Measurements from ENCODE around the gene SH3BP2.
"Not testable (repeated sequence)": the region's sequence is repeated elsewhere in the genome, so short reads cannot be mapped to it uniquely, and the experiment has no call there.

The SH3BP2 gene

GRCh38 chr4:2763511-2763967 lies 29.3 kb upstream of the SH3BP2 start:
- no peak for DNase-seq

- no peak for DNase-seq
These were observed 26.9 kb upstream of the SH3BP2 start for GRCh38 chr4:2765832-2766526.

- no peak for DNase-seq
These were observed 25.7 kb upstream of the SH3BP2 start for GRCh38 chr4:2767046-2767704.

GRCh38 chr4:2767705-2768074 lies 25.2 kb upstream of the SH3BP2 start:
- no peak for DNase-seq

- DNase-seq, result no peak
These were observed 24.8 kb upstream of the SH3BP2 start for GRCh38 chr4:2768124-2768523.

- no peak for DNase-seq
These were observed 24.0 kb upstream of the SH3BP2 start for GRCh38 chr4:2768921-2769336.

- DNase-seq, result no peak
These were observed 21.6 kb upstream of the SH3BP2 start for GRCh38 chr4:2771264-2771663.

GRCh38 chr4:2780643-2781042 lies 12.2 kb upstream of the SH3BP2 start:
- DNase-seq, result not testable (repeated sequence)

- no peak for DNase-seq
These were observed 11.0 kb upstream of the SH3BP2 start for GRCh38 chr4:2781911-2782310.

- no peak for DNase-seq
These were observed 9.1 kb upstream of the SH3BP2 start for GRCh38 chr4:2783790-2784189.

- no peak for DNase-seq
These were observed 7.3 kb upstream of the SH3BP2 start for GRCh38 chr4:2785613-2786012.

GRCh38 chr4:2786152-2786671 lies 6.7 kb upstream of the SH3BP2 start:
- DNase-seq, result no peak

GRCh38 chr4:2786794-2787229 lies 6.1 kb upstream of the SH3BP2 start:
- DNase-seq, result no peak

GRCh38 chr4:2787230-2788100 lies 5.4 kb upstream of the SH3BP2 start:
- no peak for DNase-seq

GRCh38 chr4:2788101-2788500 lies 4.8 kb upstream of the SH3BP2 start:
- no peak for DNase-seq

- no peak for DNase-seq
These were observed 4.3 kb upstream of the SH3BP2 start for GRCh38 chr4:2788532-2789103.

GRCh38 chr4:2789351-2789750 lies 3.5 kb upstream of the SH3BP2 start:
- DNase-seq, result no peak

GRCh38 chr4:2789793-2790582 lies 2.9 kb upstream of the SH3BP2 start:
- DNase-seq, result no peak

- no peak for DNase-seq
These were observed 2.0 kb upstream of the SH3BP2 start for GRCh38 chr4:2790583-2791517.

GRCh38 chr4:2791518-2792395 lies 1.1 kb upstream of the SH3BP2 start:
- no peak for DNase-seq

Measured in NCI-H2029 (cell line).